Hematopoietic multipotent progenitor cell treated with erythropoietin and hydrocortisone succinate and interleukin-3 and kit ligand, for 4 days (in vitro differentiated cells): ENCODE results near the gene CPA3.

ENCODE experiments used
- DNase-seq: peaks from one replicate; pipeline ENCODE4 v3.0.0-alpha.2; 2015

CPA3 gene

DNA sequence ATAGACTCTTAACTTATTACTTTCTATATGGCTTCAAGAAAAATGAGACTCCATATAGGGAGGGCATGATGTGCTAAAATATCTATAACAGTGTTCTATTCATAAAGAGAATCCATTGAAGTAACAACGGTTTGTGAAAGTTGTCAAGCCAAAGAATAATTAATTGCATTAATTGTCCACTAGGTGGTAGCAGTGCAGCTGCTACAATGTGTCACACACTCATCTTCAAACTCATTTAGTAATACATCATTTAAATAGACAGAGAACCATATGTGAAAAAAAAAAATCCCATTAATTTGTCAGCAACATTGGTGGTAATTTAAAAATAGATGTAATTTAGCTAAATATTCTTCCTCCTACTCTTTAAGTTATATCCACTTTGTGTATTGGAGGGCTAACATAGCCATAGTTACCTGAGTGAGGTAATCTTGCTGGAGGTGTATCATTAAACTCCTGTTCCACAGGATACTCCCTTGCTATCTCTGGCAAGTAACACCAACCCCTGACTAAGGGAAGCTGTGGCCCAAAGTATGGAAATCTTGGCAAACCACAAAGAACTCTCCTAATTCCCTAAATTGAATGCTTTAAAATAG, 3.7 kb upstream of the CPA3 start:
- peak; percentile 86 for DNase-seq

- peak; percentile 31 for DNase-seq
Measured at GRCh38 chr3:148863297-148863696, 1.8 kb upstream of the CPA3 start.

- DNase-seq = peak; percentile 80
Measured at GRCh38 chr3:148863814-148864213, 1.3 kb upstream of the CPA3 start.

- DNase-seq = no peak
Measured at GRCh38 chr3:148866261-148866660, 1.2 kb downstream of the CPA3 start.

- DNase-seq = peak; percentile 59
Measured at GRCh38 chr3:148873270-148873927, 8.3 kb downstream of the CPA3 start.

DNA sequence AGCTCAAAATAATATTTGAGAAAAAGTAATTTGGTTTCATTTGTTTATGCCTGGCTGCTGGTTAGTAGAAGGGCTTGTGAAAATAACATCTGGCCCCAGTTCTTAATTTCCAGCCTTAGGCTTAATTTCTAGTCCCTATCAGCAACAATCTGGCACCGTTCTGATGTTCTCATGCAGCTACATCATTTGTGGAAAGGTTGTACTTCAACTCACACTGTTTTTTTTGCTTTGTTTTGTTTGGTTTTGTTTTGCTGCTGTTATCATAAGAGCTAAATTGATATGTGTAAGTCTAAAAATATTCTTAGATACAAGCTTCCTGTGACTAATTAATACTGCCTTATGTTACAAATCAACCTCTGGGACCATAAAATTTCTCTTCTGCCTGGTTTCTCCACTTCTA, 8.9 kb downstream of the CPA3 start:
- peak; percentile 31 for DNase-seq

DNA sequence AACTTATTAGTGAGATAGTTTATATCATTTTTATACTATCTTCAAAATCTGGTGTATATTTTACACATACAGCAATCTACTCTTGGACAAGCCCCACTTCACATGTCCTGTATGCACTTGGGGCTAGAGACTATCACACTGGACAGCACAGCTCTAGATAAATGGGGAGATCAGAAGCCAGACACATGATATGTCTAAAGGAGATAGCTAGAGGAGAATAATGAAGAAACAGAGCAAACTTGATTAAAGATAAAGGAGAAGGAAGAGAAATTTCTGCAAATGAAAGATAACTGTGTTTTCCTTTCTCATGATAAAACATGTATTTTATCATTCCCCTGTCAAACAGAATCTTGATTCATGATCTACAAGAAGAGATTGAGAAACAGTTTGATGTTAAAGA, 13.0 kb downstream of the CPA3 start:
- DNase-seq = peak; percentile 68

DNA sequence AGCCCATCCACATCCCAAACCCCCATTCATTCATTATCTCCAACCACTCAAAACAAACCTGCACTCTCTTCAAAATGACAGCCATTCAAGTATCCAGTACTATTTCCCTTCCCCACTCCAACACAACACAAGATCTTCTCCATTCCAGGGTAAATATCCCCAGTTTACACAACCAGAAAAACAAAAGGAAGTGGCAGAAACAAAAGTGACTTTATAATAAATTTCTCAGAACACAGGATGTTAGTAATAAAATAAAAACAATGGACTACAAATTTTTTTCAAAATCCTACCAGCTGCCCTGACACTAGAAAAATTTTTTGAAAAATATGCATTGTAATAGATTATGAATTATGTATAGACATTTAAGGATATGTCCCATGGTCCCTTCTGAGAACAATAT, 14.2 kb downstream of the CPA3 start:
- no peak for DNase-seq

DNA sequence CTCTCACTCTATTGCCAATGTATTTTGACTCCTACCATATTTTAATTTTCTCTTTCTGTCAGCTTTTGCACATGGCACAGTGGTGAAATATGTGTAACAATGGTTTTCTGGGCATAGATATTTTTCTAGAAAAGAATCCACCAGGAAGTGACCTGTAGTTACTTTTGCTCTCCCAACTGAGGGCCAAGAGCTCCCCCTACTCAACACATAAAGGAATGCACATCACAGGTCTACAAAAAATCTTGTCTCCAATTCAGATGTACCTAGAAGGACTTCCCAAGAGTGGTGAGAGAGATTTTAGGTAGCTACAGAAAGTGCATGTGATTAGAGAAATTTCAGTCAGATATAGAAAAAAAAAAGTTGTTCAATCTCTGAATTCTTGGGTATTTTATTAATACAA, 15.6 kb downstream of the CPA3 start:
- peak; percentile 83 for DNase-seq

- DNase-seq = no peak
Measured at GRCh38 chr3:148881286-148881685, 16.2 kb downstream of the CPA3 start.

GRCh38 chr3:148882288-148882687, 17.2 kb downstream of the CPA3 start:
- no peak for DNase-seq

DNA sequence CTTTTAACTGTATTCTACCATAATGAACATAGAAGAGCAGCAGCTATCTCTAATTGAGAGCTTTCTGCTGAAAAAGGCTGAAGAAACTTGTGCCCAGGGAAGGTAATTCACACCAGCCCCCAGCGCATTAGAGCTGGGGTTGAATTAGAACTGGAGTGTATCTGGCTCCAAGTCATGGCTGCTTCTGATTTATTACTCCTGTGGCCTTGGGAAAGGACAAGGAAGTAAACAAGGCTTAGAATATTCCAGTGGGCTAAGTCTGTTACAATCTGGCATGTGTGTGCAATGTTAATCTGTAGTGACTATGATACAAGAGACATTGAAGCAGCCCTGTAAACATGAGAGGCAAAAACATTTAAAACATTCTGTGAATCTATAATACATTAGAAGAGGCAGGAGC, 18.1 kb downstream of the CPA3 start:
- no peak for DNase-seq

- DNase-seq = no peak
Measured at GRCh38 chr3:148884261-148884660, 19.2 kb downstream of the CPA3 start.

DNA sequence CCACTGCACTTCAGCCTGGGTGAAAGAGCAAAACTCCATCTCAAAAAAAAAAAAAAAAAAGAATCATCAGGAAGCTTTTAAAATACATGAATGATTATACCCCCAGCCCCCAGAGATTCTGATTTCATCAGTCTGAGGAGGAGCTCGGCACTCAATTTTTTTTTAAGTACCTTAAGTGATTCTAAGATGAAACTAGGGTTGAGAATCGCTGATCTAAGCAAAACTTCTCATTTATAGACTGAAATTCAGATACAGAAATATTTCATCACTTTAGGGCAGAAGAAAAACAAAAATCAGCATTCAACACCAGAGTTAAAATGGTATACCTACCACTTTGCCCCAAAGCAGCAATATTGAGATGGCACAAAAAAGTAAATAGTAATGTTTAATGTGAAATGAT, 24.7 kb downstream of the CPA3 start:
- DNase-seq = no peak

DNA sequence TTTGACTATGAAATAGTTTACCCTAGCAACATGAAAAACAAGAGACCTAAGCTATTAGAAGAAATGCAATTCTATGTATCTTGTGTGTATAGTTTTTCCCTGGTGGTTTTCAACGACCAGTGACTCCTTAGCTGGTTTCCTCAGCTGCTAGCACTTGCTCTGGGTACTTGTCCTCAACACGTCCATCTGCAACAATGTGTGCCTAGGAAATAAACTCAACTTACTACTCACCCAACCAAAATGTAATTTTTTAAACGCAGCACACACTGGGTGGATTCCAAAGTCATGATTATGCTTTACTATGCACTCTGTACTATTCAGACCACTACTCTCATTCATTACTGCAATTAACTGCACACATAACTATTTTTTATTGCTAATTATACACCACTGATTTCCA, 31.0 kb downstream of the CPA3 start:
- no peak for DNase-seq

- DNase-seq = no peak
Measured at GRCh38 chr3:148901987-148902791, 37.1 kb downstream of the CPA3 start.

DNA sequence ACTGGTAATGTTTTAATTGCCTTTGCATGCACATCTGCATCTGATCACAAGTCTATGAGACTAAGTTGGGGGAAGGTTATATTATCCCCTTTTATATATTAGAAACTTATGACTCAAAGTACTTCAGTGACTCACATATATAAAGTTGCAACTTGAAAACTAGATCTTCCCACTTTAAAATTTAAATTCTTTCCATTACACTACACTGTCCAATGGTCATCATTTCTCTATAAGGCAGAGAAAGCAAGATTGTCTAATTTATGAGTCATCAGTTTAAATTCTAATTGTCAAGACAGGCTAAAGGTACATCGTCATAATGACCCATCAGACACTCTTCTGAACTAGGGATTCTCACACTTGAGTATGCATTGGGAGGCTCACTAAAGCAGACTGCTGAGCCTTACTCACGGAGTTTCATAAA, 37.9 kb downstream of the CPA3 start:
- no peak for DNase-seq

DNA sequence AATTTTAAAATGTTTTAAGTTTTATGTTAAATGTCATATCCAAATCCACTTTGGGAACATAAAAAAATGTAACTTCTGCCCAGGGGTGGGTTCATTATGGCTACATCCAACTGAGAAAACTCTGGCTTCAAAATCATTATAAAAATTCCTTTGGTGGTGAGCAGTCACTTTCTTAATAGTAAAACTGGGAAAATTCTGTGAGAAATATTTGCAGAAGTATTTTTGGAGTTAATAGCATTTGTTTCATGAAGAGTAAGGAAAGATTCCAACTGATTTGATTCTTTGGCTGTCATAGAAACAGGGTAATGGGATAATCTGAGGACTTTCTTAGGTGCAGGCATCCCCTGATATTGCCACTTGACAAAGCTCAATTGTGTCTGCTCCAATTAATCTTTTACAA, 38.8 kb downstream of the CPA3 start:
- DNase-seq = no peak

DNA sequence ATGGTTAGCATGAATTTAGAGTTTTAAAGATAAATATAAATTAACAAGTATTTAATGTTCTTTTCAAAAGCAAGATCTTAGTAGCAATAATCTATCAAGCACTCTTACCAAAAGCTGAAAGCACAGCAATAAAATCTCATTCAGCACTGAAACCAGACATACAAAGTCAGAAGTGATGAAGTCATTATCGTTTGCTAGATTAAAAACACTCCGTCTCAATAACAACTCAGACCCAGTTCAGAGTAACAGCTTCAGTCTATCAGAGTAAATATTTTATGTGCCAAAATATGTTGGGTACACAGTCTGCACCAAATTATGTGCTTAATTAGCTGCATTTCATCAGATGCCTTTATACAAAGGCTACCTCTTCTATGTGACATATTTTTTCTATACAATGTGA, 41.6 kb downstream of the CPA3 start:
- DNase-seq = no peak

DNA sequence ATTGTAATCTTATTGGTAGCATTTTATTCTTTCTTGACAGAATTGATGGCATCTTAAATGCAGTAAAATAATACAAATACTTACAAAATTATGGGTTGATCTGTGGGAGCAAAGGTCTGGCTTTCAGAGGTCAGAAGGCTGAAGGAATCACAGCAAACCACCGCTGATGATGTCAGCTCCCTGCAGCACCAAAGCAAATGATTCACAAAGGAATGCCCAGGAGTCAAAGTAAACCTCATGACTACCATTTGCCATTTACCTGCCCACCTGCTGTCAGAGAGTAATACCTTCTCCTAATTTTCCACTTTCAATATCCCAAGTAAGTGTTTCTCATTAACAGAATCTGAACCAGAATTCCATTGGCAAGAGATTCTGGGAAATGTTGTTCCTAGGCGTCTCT, 46.1 kb downstream of the CPA3 start:
- DNase-seq = no peak

DNA sequence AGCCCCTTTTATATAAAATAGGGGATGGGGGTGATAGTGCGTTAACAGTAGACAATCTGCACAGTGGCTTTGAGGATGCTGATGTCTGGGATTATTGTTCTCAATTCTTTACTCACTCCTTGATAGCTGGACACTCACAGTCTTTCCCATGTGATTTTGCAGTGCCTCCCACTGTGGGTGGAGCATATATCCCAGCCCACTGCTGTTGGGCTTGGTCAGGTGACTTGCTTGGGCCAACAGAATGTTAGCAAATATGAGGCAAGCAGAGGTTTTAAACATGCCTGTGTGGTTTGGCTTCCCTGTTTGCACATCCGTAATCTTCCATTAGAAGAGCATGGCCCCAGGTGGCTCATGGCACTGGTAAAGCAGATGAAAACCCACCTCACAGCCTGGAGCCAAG, 46.5 kb downstream of the CPA3 start:
- DNase-seq = no peak

DNA sequence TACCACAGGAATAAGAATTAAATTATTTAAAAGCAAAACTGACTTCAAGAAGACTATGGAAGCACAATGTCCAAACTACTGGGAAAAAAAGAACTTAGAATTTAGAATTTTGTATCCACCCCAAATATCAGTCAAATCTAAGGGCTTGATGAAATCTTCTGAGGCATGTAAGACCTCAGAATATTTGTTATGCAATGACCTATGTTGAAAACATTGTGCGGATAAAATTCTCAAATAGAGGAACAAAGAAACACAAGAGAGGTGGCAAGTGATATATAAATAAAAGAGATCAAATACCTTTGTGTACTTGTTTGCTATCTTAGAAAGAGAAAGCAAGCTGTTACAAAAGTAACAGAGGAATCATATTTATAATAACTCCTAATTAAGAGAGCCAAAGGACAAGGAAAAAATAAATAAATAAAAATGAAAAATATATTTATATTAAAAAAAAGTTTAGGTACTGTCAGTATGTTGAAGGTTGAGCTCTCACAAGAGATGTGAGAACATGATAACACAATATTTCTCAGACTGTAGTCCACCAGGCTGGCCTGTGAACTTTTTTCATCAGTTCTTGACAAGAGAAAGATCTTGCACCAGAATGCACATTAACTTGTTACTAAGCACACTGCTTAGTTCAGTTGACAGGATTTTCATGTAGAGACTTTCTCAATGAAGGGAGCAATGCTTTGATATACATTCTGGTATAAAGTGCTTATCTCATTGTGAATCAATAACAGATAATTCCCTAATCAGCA, 50.0 kb downstream of the CPA3 start:
- peak; percentile 79 for DNase-seq

DNA sequence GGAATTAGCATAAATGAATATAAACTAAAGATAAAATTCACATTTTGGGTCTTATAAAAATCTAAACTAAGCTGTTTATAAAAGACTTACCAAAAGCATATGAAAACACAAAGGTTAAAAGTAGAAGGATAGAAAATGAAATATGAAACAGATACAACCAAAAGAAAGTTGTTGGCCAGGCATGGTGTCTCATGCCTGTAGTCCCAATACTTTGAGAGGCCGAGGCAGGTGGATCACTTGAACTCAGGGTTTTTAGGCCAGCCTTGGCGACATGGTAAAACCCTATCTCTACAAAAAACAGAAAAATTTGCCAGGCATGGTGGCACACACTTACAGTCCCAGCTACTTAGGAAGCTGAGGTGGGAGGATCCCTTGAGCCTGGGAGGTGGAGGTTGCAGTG, 51.0 kb downstream of the CPA3 start:
- DNase-seq = no peak

GRCh38 chr3:148922467-148922866, 57.4 kb downstream of the CPA3 start:
- no peak for DNase-seq
